ENCODE results near the gene SYVN1.
"Not testable (repeated sequence)": the region's sequence is repeated elsewhere in the genome, so short reads cannot be mapped to it uniquely, and the experiment has no call there.

Gene SYVN1

GRCh38 chr11:65150509-65151299 is 16.4 kb upstream of the SYVN1 start:
- no peak for DNase-seq

- DNase-seq: not testable (repeated sequence)
Measured at GRCh38 chr11:65150131-65150508, 15.8 kb upstream of the SYVN1 start.

- DNase-seq: no peak
Measured at GRCh38 chr11:65148657-65149056, 14.3 kb upstream of the SYVN1 start.

- DNase-seq: no peak
Measured at GRCh38 chr11:65147352-65148075, 13.2 kb upstream of the SYVN1 start.

GRCh38 chr11:65141896-65142494 is 7.7 kb upstream of the SYVN1 start:
- no peak for DNase-seq

- DNase-seq: no peak
Measured at GRCh38 chr11:65136515-65137096, 2.3 kb upstream of the SYVN1 start.

- DNase-seq: no peak
Measured at GRCh38 chr11:65135633-65136145, 1.4 kb upstream of the SYVN1 start.

GRCh38 chr11:65134952-65135632 is 773 bp upstream of the SYVN1 start:
- DNase-seq: peak; percentile 37

GRCh38 chr11:65133724-65134123 is 595 bp downstream of the SYVN1 start:
- DNase-seq: no peak

- DNase-seq: no peak
Measured at GRCh38 chr11:65132988-65133700, 1.2 kb downstream of the SYVN1 start.

- DNase-seq: no peak
Measured at GRCh38 chr11:65132238-65132987, 1.9 kb downstream of the SYVN1 start.

- no peak for DNase-seq
Measured at GRCh38 chr11:65131895-65132237, 2.5 kb downstream of the SYVN1 start.

GRCh38 chr11:65131417-65131776 is 2.9 kb downstream of the SYVN1 start:
- DNase-seq: no peak

- DNase-seq: no peak
Measured at GRCh38 chr11:65130631-65131416, 3.5 kb downstream of the SYVN1 start.

- DNase-seq: no peak
Measured at GRCh38 chr11:65129649-65130441, 4.5 kb downstream of the SYVN1 start.

- DNase-seq: no peak
Measured at GRCh38 chr11:65128182-65129145, 5.9 kb downstream of the SYVN1 start.

- DNase-seq: no peak
Measured at GRCh38 chr11:65127473-65128181, 6.7 kb downstream of the SYVN1 start.
